Heart right ventricle (tissue), 16 donors: ENCODE data around the gene APOM. TPM values are rescaled to one million over a fixed set of nuclear protein-coding genes. Genes with fewer than 3 reads are reported as not detected.
A peak's percentile ranks its signal among the peaks of the same experiment; 100 is the strongest.

Experiments
- ATAC-seq, 8 donors: fragments of 200-7000 bp; cut with Tn5 transposase; one replicate each; pipeline ENCODE4 v1.9.1; 2020; ENCODE audit warnings: mild to moderate bottlenecking in 8 of 8, moderate library complexity in 8 of 8, moderate number of reproducible peaks in 1 of 8
- DNase-seq, 2 donors: peaks; one replicate each; pipeline ENCODE4 v3.0.0-alpha.2; 2020
- H3K27ac ChIP-seq, 10 donors: fragments of 200-600 bp; sonication (generic) in 2 of 10; one replicate each; pipeline versions ENCODE4 v1.5.0 to v1.8.0; 2020 to 2022; ENCODE audit warnings: mild to moderate bottlenecking in 3 of 10
- H3K27me3 ChIP-seq, 7 donors: fragments of 200-600 bp; one replicate each; pipeline ENCODE4 v1.8.0; 2021 to 2022; ENCODE audit warnings: mild to moderate bottlenecking in 2 of 7
- H3K36me3 ChIP-seq, 9 donors: fragments of 200-600 bp; sonication (generic) in 1 of 9; one replicate each; pipeline versions ENCODE4 v1.5.0 to v1.8.0; 2020 to 2022; ENCODE audit warnings: mild to moderate bottlenecking in 2 of 9
- H3K4me1 ChIP-seq, 9 donors: fragments of 200-600 bp; sonication (generic) in 1 of 9; one replicate each; pipeline versions ENCODE4 v1.5.0 to v1.8.0; 2020 to 2022; ENCODE audit warnings: mild to moderate bottlenecking in 4 of 9
- H3K4me3 ChIP-seq, 10 donors: fragments of 200-600 bp; sonication (generic) in 2 of 10; one replicate each; pipeline versions ENCODE4 v1.5.0 to v1.8.0; 2020 to 2022; ENCODE audit warnings: mild to moderate bottlenecking in 7 of 10, moderate library complexity in 2 of 10
- H3K9me3 ChIP-seq, 11 donors: fragments of 200-600 bp in 10 of 11; sonication (generic) in 2 of 11; one replicate each; pipeline versions ENCODE4 v1.5.0 to v1.8.0; 2013 to 2022; ENCODE audit warnings: mild to moderate bottlenecking in 2 of 11, control low read depth in 1 of 11, moderate library complexity in 1 of 11
- WGBS, 2 donors: extraction: QIAGEN DNeasy Blood & Tissue Kit; methylation state at CpG; one replicate each; pipeline ENCODE4 v1.1.7; 2013; ENCODE audit warnings: inconsistent platforms in 1 of 2; 5-methylcytosine and 5-hydroxymethylcytosine counted together
- intact Hi-C, 10 donors: fragments of 100-400 bp; cut with DNase I; formaldehyde crosslinking; loops; one replicate each; pipeline versions ENCODE4 v1.11.1 to v1.14.2; 2022
- polyA plus RNA-seq, 2 donors: library from polyadenylated mRNA; stranded (reverse); fragments of 200-250 nt; gene quantifications; one replicate each; pipeline ENCODE4 v1.2.3, GENCODE V29; 2013
- total RNA-seq, 10 donors: library from RNA; stranded (reverse); fragmentation: NEBNext Ultra II Directional in 3 of 10; extraction: Animal tissue kit (Norgen Biotek cat#: 25700) in 3 of 10; gene quantifications; one replicate each; pipeline versions ENCODE4 v1.2.1 to v1.2.4, GENCODE V29; 2021 to 2023
- TF ChIP-seq, protein P1 (sequence below), 9 donors: fragments of 200-600 bp; sonication (generic) in 2 of 9; IDR thresholded peaks; one replicate each; pipeline versions ENCODE4 v1.5.0 to v1.8.0; 2021 to 2022; ENCODE audit warnings: antibody characterized with exemption in 9 of 9, mild to moderate bottlenecking in 5 of 9, moderate library complexity in 1 of 9
- donor health status: Arrhythmogenic right ventricular cardiomyopathy.
- donor health status: ischemic (EF 13 %, LVEDD 7.1; RV severe dilation, severe dysfunction).
- donor health status: healthy with polysubstance abuse.
- donor health status: DM: no; HTN: yes; CAD: no.
- donor health status: DM: no; HTN: no; CAD: no.
- donor health status: ischemic (EF 25% LVEDD 6.9; RV normal size, moderate dysfunction).
- donor health status: ischemic (EF 25% LVEDD 5.7; RV mildly dilated, moderate dysfunction).
- donor health status: healthy.
- donor health status: DM: yes; HTN: yes; CAD: no.
- donor health status: Ischemic cardiomyopathy.
- donor health status: ischemic (EF 35%, LVEDD 5.7; RV mildly dilated, moderate dysfunction).
- donor health status: nonischemic (EF 11% LVEDD 7.7; RV severe dilation, severe dysfunction).
- donor health status: DM: yes; HTN: yes; CAD: no.
- donor health status: PGD.
- donor health status: ischemic (EF 29% LVEDD 5.4; RV normal size, mild dysfunction).
- donor health status: nonischemic (EF 23%, LVEDD 6.1; RV moderate dilation, normal function).

APOM gene
- total and polyA plus RNA-seq, 12 donors, result 1.8 to 7.4 (median 3.0) TPM

DNA sequence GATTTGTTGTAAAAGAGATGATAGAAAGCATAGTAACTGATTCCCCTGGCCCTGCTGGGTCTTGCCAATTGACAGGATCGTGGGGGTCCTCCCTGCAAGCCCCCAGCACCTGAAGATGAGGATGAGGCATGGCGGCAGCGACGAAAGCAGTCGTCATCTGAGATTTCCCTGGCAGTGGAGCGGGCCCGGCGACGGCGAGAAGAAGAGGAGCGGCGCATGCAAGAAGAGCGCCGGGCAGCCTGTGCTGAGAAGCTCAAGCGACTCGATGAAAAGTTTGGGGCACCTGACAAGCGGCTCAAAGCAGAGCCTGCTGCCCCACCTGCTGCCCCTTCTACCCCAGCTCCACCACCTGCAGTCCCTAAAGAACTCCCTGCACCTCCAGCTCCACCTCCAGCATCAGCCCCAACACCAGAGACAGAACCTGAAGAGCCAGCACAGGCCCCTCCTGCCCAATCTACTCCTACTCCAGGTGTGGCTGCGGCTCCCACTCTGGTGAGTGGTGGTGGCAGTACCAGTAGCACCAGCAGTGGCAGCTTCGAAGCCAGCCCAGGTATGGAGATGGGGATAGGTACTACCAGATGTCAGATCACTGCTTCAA is 27.9 kb upstream of the APOM start:
- TF ChIP-seq, protein P1, sequence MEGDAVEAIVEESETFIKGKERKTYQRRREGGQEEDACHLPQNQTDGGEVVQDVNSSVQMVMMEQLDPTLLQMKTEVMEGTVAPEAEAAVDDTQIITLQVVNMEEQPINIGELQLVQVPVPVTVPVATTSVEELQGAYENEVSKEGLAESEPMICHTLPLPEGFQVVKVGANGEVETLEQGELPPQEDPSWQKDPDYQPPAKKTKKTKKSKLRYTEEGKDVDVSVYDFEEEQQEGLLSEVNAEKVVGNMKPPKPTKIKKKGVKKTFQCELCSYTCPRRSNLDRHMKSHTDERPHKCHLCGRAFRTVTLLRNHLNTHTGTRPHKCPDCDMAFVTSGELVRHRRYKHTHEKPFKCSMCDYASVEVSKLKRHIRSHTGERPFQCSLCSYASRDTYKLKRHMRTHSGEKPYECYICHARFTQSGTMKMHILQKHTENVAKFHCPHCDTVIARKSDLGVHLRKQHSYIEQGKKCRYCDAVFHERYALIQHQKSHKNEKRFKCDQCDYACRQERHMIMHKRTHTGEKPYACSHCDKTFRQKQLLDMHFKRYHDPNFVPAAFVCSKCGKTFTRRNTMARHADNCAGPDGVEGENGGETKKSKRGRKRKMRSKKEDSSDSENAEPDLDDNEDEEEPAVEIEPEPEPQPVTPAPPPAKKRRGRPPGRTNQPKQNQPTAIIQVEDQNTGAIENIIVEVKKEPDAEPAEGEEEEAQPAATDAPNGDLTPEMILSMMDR (IDR thresholded peaks at IDR 0.05), result no peak
- intact Hi-C loops, result no loop called here
- Histone ChIP-seq H3K9me3 (no peaks in the 10 kb centered on the region), H3K36me3 (peaks cover 17 to 100% (median 90%) of the 10 kb centered on the region in 9 donors), H3K4me3 (no peak overlapping the region), H3K27me3 (no peaks in the 10 kb centered on the region), H3K27ac (no peak overlapping the region), H3K4me1 (peaks cover 0 to 2% (median under 1%) of the 10 kb centered on the region in 9 donors)
- ATAC-seq, result no peak
- no peak for DNase-seq
- WGBS, 2 donors, result 96% methylated on average over 19 of the region's 19 CpGs

DNA sequence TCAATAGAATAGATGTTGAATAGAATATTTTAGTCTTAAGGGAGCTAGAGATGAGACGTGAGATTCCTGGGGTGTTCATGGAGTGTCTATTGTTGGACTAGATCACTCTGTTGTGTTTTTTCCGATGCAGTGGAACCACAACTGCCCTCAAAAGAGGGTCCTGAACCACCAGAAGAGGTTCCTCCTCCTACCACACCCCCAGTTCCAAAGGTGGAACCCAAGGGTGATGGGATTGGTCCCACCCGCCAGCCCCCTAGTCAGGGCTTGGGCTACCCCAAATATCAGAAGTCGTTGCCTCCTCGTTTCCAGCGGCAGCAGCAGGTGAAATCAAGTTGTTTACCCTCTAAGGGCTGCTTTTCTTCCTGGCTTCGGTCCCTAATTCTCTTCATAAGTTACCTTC is 26.7 kb upstream of the APOM start:
- DNase-seq (no peak), ATAC-seq (no peak)
- H3K9me3 ChIP-seq, result no peaks in the 10 kb centered on the region
- no peaks in the 10 kb centered on the region for H3K27me3 ChIP-seq
- no peak overlapping the region for H3K4me3 ChIP-seq
- no peak overlapping the region for H3K27ac ChIP-seq
- 87 to 88% methylated on average over 7 of the region's 7 CpGs for WGBS, 2 donors
- H3K4me1 ChIP-seq, result no peaks in the 10 kb centered on the region
- peaks cover 17 to 100% (median 90%) of the 10 kb centered on the region in 9 donors for H3K36me3 ChIP-seq
- TF ChIP-seq, protein P1 (IDR thresholded peaks at IDR 0.05), result no peak
- intact Hi-C loops, result no loop called here

DNA sequence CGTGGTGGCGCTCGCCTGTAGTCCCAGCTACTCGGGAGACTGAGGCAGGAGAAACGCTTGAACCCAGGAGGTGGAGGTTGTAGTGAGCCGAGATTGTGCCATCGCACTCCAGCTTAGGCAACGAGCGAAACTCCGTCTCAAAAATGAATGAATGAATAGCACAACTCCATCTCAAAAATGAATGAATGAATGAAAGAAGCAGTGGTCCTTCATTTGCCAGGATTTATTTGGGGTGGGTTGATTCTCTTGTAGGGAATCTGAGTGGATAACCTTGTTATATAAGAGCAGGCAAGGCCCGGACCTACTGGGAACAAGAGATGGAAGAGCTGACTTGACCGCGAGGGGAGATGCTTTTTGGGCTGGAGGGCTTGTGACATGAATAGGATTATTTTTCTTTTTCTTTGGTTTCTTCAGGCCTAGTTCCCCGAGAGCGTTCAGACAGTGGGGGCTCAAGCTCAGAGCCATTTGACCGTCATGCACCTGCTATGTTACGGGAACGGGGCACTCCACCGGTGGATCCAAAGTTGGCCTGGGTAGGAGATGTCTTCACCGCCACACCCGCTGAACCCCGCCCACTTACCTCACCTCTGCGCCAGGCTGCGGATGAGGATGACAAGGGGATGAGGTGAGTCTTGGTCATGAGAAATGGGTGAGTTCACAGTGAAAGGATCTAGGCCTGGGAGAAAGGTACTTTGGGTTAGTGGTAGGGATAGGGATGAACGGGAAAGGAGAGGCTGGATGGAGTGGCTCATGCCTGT is 25.3 kb upstream of the APOM start:
- Histone ChIP-seq H3K9me3 (no peaks in the 10 kb centered on the region), H3K4me3 (no peak overlapping the region), H3K27me3 (no peaks in the 10 kb centered on the region), H3K27ac (no peak overlapping the region), H3K4me1 (no peaks in the 10 kb centered on the region), H3K36me3 (peaks cover 11 to 100% (median 88%) of the 10 kb centered on the region in 9 donors)
- TF ChIP-seq, protein P1 (IDR thresholded peaks at IDR 0.05), result no peak
- intact Hi-C loops, result no loop called here
- DNase-seq (no peak), ATAC-seq (no peak)
- 92 to 95% methylated on average over 25 of the region's 25 CpGs for WGBS, 2 donors

DNA sequence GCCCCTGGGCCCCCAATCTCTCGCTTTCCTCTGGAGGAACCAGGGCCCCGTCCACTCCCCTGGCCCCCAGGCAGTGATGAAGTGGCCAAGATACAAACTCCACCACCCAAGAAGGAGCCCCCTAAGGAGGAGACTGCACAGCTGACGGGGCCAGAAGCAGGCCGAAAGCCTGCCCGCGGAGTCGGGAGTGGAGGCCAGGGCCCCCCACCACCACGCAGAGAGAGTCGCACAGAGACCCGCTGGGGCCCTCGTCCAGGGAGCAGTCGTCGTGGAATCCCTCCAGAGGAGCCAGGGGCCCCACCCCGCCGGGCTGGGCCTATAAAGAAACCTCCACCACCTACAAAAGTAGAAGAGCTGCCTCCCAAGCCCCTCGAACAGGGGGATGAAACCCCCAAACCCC is 24.5 kb upstream of the APOM start:
- peaks cover 7 to 100% (median 88%) of the 10 kb centered on the region in 9 donors for H3K36me3 ChIP-seq
- H3K4me1 ChIP-seq, result no peaks in the 10 kb centered on the region
- H3K27me3 ChIP-seq, result no peaks in the 10 kb centered on the region
- H3K27ac ChIP-seq, result no peak overlapping the region
- no peaks in the 10 kb centered on the region for H3K9me3 ChIP-seq
- ATAC-seq (peak in 2 of 8 donors; percentile 8 to 12), DNase-seq (no peak)
- intact Hi-C loops, result no loop called here
- TF ChIP-seq, protein P1 (IDR thresholded peaks at IDR 0.05), result no peak
- WGBS, 2 donors, result 84 to 87% methylated on average over 16 of the region's 16 CpGs
- no peak overlapping the region for H3K4me3 ChIP-seq
